Nephron (organoid): ENCODE measurements around the gene PPP2R2B.

Experiments used
- H3K27ac Mint-ChIP-seq, 3 experiments: 2 replicates each; pipeline ENCODE4 v1.8.0; 2020; ENCODE audit warnings: mixed read lengths in 3 of 3, mild to moderate bottlenecking in 2 of 3, moderate library complexity in 1 of 3
- H3K27me3 Mint-ChIP-seq: 2 replicates; pipeline ENCODE4 v1.8.0; 2021; ENCODE audit warnings: low read depth, mild to moderate bottlenecking, moderate library complexity, mixed read lengths
- H3K36me3 Mint-ChIP-seq: 2 replicates; pipeline ENCODE4 v1.8.0; 2020; ENCODE audit warnings: low read depth, mixed read lengths
- H3K4me1 Mint-ChIP-seq: 2 replicates; pipeline ENCODE4 v1.8.0; 2020; ENCODE audit warnings: mixed read lengths
- H3K4me3 Mint-ChIP-seq, 3 experiments: 2 replicates each; pipeline ENCODE4 v1.8.0; 2020; ENCODE audit warnings: mild to moderate bottlenecking in 3 of 3, mixed read lengths in 3 of 3, moderate library complexity in 2 of 3
- H3K9me3 Mint-ChIP-seq: 2 replicates; pipeline ENCODE4 v1.8.0; 2020; ENCODE audit warnings: mixed read lengths
- CTCF ChIP-seq, 3 experiments: fragments of 200-600 bp; sonication (generic); IDR thresholded peaks; one replicate each; pipeline ENCODE4 v1.5.0; 2021; ENCODE audit warnings: antibody characterized with exemption in 3 of 3; ENCODE audit not compliant: unreplicated experiment in 3 of 3

Gene PPP2R2B

GRCh38 chr5:146718609-146719008, 159.9 kb downstream of the PPP2R2B start:
- H3K27me3 Mint-ChIP-seq = no peaks in the 10 kb centered on the region
- H3K9me3 Mint-ChIP-seq = no peaks in the 10 kb centered on the region
- no peaks in the 10 kb centered on the region for H3K36me3 Mint-ChIP-seq
- peaks cover 5% of the 10 kb centered on the region for H3K4me1 Mint-ChIP-seq
- H3K27ac Mint-ChIP-seq = no peak overlapping the region
- no peak for TF ChIP-seq CTCF (IDR thresholded peaks at IDR 0.05; ENCODE audit: unreplicated experiment in 3 of 3)
- H3K4me3 Mint-ChIP-seq = no peak overlapping the region

- Mint-ChIP-seq H3K36me3 (no peaks in the 10 kb centered on the region), H3K9me3 (no peaks in the 10 kb centered on the region), H3K4me1 (peaks cover 5% of the 10 kb centered on the region), H3K4me3 (no peak overlapping the region), H3K27ac (peak overlapping the region in 1 of 3 experiments; percentile 10), H3K27me3 (no peaks in the 10 kb centered on the region)
- TF ChIP-seq CTCF (IDR thresholded peaks at IDR 0.05; ENCODE audit: unreplicated experiment in 3 of 3) = no peak
Observed at GRCh38 chr5:146717951-146718350, 160.6 kb downstream of the PPP2R2B start.

- H3K36me3 Mint-ChIP-seq = no peaks in the 10 kb centered on the region
- no peak for TF ChIP-seq CTCF (IDR thresholded peaks at IDR 0.05; ENCODE audit: unreplicated experiment in 3 of 3)
- no peaks in the 10 kb centered on the region for H3K27me3 Mint-ChIP-seq
- H3K9me3 Mint-ChIP-seq = no peaks in the 10 kb centered on the region
- H3K4me3 Mint-ChIP-seq = no peak overlapping the region
- peaks cover 5% of the 10 kb centered on the region for H3K4me1 Mint-ChIP-seq
- H3K27ac Mint-ChIP-seq = no peak overlapping the region
Observed at GRCh38 chr5:146716636-146717035, 161.9 kb downstream of the PPP2R2B start.

GRCh38 chr5:146710348-146710747, 168.2 kb downstream of the PPP2R2B start:
- Mint-ChIP-seq H3K27me3 (no peaks in the 10 kb centered on the region), H3K27ac (no peak overlapping the region), H3K36me3 (no peaks in the 10 kb centered on the region), H3K9me3 (no peaks in the 10 kb centered on the region), H3K4me3 (no peak overlapping the region), H3K4me1 (no peaks in the 10 kb centered on the region)
- TF ChIP-seq CTCF (IDR thresholded peaks at IDR 0.05; ENCODE audit: unreplicated experiment in 3 of 3) = no peak

GRCh38 chr5:146707316-146707715, 171.2 kb downstream of the PPP2R2B start:
- TF ChIP-seq CTCF (IDR thresholded peaks at IDR 0.05; ENCODE audit: unreplicated experiment in 3 of 3) = no peak
- Mint-ChIP-seq H3K27me3 (no peaks in the 10 kb centered on the region), H3K4me1 (no peaks in the 10 kb centered on the region), H3K36me3 (no peaks in the 10 kb centered on the region), H3K27ac (no peak overlapping the region), H3K4me3 (no peak overlapping the region), H3K9me3 (no peaks in the 10 kb centered on the region)

GRCh38 chr5:146706321-146706972, 172.1 kb downstream of the PPP2R2B start:
- no peak for TF ChIP-seq CTCF (IDR thresholded peaks at IDR 0.05; ENCODE audit: unreplicated experiment in 3 of 3)
- Mint-ChIP-seq H3K36me3 (no peaks in the 10 kb centered on the region), H3K9me3 (no peaks in the 10 kb centered on the region), H3K27me3 (no peaks in the 10 kb centered on the region), H3K4me1 (no peaks in the 10 kb centered on the region), H3K4me3 (no peak overlapping the region), H3K27ac (no peak overlapping the region)
